ENCODE measurements around the gene SPATA18.
A peak's percentile ranks its signal among the peaks of the same experiment; 100 is the strongest.

GRCh38 chr4:52103319-52103718, 52.2 kb downstream of the SPATA18 start:
- TF ChIP-seq CTCF (optimal IDR thresholded peaks at IDR 0.05 in 1 of 3, IDR thresholded peaks at IDR 0.05 in 1 of 3, conservative IDR thresholded peaks at IDR 0.05 in 1 of 3; ENCODE audit: extremely low read depth in 1 of 3, insufficient read depth in 2 of 3, low read length in 3 of 3) (peak in 1 of 3 experiments; percentile 30), EZH2 (IDR thresholded peaks at IDR 0.05; ENCODE audit: low read length) (no peak)

All from keratinocyte (primary cell).